Measurements from ENCODE around the gene UNC5CL.

Gene UNC5CL

GRCh38 chr6:41077536-41077935 is 38.5 kb upstream of the UNC5CL start:
- H3K4me3 ChIP-seq (ENCODE audit: low read depth, low read length), result no peak overlapping the region
- no peak for TF ChIP-seq CTCF (IDR thresholded peaks at IDR 0.05; ENCODE audit: borderline replicate concordance, insufficient read depth, low read depth, low read length)

GRCh38 chr6:41075651-41076626 is 36.9 kb upstream of the UNC5CL start:
- TF ChIP-seq CTCF (IDR thresholded peaks at IDR 0.05; ENCODE audit: borderline replicate concordance, insufficient read depth, low read depth, low read length), result no peak
- H3K4me3 ChIP-seq (ENCODE audit: low read depth, low read length), result no peak overlapping the region

- H3K4me3 ChIP-seq (ENCODE audit: low read depth, low read length), result peak overlapping the region; percentile 90
- TF ChIP-seq CTCF (IDR thresholded peaks at IDR 0.05; ENCODE audit: borderline replicate concordance, insufficient read depth, low read depth, low read length), result no peak
Observed at GRCh38 chr6:41074692-41075436, 35.8 kb upstream of the UNC5CL start.

GRCh38 chr6:41073968-41074691 is 35.1 kb upstream of the UNC5CL start:
- H3K4me3 ChIP-seq (ENCODE audit: low read depth, low read length), result peak overlapping the region; percentile 90
- no peak for TF ChIP-seq CTCF (IDR thresholded peaks at IDR 0.05; ENCODE audit: borderline replicate concordance, insufficient read depth, low read depth, low read length)

GRCh38 chr6:41073203-41073967 is 34.4 kb upstream of the UNC5CL start:
- peak; percentile 43 for TF ChIP-seq CTCF (IDR thresholded peaks at IDR 0.05; ENCODE audit: borderline replicate concordance, insufficient read depth, low read depth, low read length)

GRCh38 chr6:41072836-41073202 is 33.8 kb upstream of the UNC5CL start, which contains the start of gene NFYA:
TSS of gene NFYA (plus strand) at chr6:41072974. CDS start at chr6:41079090, 6,116 bp downstream.
- peak within 1 kb of the TSS; percentile 90 for H3K4me3 ChIP-seq (ENCODE audit: low read depth, low read length)
- TF ChIP-seq CTCF (IDR thresholded peaks at IDR 0.05; ENCODE audit: borderline replicate concordance, insufficient read depth, low read depth, low read length), result no peak

More at GRCh38 chr6:41073203-41073967, 34.4 kb upstream of the UNC5CL start:
- H3K4me3 ChIP-seq (ENCODE audit: low read depth, low read length), result peak overlapping the region; percentile 90

All from GM12875 (cell line).